ENCODE results near the gene UCP2.
A peak's percentile ranks its signal among the peaks of the same experiment; 100 is the strongest.

UCP2 gene, protein sequence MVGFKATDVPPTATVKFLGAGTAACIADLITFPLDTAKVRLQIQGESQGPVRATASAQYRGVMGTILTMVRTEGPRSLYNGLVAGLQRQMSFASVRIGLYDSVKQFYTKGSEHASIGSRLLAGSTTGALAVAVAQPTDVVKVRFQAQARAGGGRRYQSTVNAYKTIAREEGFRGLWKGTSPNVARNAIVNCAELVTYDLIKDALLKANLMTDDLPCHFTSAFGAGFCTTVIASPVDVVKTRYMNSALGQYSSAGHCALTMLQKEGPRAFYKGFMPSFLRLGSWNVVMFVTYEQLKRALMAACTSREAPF
- long read RNA-seq, donor 1, transcript UCP2-201 (8 exons, 2,113 nt) = major isoform, 11 of 12 reads
- long read RNA-seq, donor 1, partial matches to known transcripts = 0 of 12 reads
- long read RNA-seq, donor 1, other reads (novel, unspliced or antisense) = 0 of 12 reads
- long read RNA-seq, donor 2, transcript UCP2-201 (8 exons, 2,113 nt) = major isoform, 6 of 12 reads
- long read RNA-seq, donor 2, partial matches to known transcripts = 6 of 12 reads
- long read RNA-seq, donor 2, other reads (novel, unspliced or antisense) = 0 of 12 reads
- long read RNA-seq, donor 3, transcript UCP2-201 (8 exons, 2,113 nt) = major isoform, 12 of 25 reads
- long read RNA-seq, donor 3, partial matches to known transcripts = 12 of 25 reads
- long read RNA-seq, donor 3, other reads (novel, unspliced or antisense) = 0 of 25 reads
- long read RNA-seq, donor 4, transcript UCP2-201 (8 exons, 2,113 nt) = major isoform, 14 of 15 reads
- long read RNA-seq, donor 4, partial matches to known transcripts = 0 of 15 reads
- long read RNA-seq, donor 4, other reads (novel, unspliced or antisense) = 0 of 15 reads
- long read RNA-seq, donor 5, transcript UCP2-201 (8 exons, 2,113 nt) = major isoform, 13 of 25 reads
- long read RNA-seq, donor 5, partial matches to known transcripts = 11 of 25 reads
- long read RNA-seq, donor 5, other reads (novel, unspliced or antisense) = 0 of 25 reads
- long read RNA-seq, donor 6, transcript UCP2-201 (8 exons, 2,113 nt) = major isoform, 15 of 16 reads
- long read RNA-seq, donor 6, partial matches to known transcripts = 0 of 16 reads
- long read RNA-seq, donor 6, other reads (novel, unspliced or antisense) = 0 of 16 reads
- long read RNA-seq, donor 7, transcript UCP2-201 (8 exons, 2,113 nt) = major isoform, 15 of 20 reads
- long read RNA-seq, donor 7, partial matches to known transcripts = 0 of 20 reads
- long read RNA-seq, donor 7, other reads (novel, unspliced or antisense) = 0 of 20 reads
- long read RNA-seq, donor 8, transcript UCP2-201 (8 exons, 2,113 nt) = major isoform, 14 of 15 reads
- long read RNA-seq, donor 8, partial matches to known transcripts = 0 of 15 reads
- long read RNA-seq, donor 8, other reads (novel, unspliced or antisense) = 0 of 15 reads

DNA sequence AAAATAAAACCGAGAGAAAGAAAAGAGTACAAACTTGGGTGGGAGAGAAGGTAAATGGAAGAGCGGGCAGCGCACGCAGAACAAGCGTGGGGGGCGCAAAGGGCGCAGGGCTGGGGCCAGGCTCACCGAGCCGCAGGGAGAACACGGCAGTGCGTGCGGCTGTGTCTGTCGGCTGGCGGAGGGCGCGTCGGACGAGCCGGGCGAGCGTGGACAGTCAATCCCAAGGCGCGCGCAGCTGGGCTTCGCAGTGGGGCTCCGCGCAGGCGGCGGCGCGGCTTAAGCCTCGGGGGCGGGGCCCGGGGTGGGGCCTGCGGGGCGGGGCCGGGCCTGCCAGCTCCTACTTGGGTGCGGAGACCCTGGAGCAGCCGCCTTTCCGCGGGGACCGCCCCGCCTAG lies at the start of gene UCP2:
TSS of gene UCP2 (minus strand) at position 249 of the 395 bp plus-strand sequence. CDS start 4,465 bp downstream, outside the sequence.
- peak; percentile 84 for DNase-seq

DNA sequence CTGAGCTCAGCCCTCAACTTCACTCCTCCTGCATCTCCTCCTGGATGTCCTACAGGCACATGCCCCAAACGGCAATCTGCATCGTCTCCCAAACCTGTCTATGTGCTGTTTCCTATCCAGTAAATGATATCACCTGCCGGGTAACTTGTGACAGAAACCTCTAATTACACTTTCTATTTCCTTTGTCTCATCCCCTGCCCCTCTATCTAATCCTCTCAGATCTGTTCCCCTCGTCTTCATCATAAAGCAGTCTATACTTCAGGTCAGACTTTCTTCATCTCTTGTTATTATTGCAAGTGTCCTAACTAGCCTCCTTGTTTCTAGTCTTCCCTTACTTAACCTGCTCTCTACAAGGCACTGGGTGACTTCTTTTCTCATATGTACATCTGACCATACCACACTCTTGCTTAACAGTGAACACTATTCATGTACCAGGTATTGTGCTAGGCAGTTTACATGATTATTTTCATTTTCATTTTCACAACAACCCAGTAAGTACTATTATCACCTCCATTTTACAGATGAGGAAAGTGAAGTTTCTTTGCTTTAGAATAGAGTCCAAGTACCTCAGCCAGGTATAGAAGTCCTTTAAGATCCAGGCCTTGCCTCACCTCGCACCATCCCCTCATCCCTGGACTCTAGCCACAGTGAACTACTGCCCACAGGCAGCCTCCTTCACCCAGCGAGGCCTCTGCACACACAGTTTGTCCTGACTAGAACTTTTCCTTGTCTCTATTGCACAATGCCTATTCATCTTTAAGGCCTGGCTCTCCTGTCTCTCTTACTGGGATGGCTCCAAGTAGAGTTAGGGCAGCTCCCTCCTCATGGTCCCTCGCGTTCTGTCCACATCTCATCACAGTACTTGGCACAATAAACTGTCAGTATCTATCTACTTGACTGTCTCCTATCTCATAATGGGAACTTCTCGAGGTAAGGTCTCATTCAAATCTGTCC lies 48.4 kb upstream of the UCP2 start:
- no peak for DNase-seq

DNA sequence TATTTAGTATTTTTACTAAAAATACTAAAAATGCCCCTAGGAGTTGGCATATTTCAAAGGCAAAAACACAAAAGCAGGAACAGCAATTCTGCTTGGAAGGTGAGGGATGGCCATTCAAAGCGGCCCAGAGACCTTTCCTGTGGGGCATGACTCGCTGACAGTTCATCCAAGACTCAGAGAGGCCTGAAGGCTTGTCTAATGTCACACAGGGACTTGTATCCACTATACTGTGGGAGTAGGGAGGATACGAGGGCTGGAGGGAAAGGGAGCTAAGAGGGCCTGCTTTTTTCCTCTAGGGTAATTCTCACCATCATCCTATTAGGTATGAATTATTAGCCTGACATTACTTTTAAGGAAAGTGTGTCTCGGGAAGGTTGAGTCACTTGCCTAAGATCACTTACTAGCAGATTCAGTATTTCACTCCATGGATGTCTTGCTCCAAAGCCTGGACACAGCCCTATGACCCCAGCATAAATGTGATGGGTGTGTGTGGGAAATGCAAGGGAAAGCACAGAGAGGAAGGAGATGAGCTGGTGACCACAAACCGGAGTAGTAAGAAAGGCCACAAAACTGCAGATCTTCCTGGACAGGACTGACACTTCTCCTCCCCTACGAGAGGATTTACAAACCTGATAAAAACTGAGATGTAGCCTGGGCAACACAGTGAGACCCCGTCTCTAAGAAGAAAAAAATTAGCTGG lies 43.0 kb upstream of the UCP2 start:
- no peak for DNase-seq

DNA sequence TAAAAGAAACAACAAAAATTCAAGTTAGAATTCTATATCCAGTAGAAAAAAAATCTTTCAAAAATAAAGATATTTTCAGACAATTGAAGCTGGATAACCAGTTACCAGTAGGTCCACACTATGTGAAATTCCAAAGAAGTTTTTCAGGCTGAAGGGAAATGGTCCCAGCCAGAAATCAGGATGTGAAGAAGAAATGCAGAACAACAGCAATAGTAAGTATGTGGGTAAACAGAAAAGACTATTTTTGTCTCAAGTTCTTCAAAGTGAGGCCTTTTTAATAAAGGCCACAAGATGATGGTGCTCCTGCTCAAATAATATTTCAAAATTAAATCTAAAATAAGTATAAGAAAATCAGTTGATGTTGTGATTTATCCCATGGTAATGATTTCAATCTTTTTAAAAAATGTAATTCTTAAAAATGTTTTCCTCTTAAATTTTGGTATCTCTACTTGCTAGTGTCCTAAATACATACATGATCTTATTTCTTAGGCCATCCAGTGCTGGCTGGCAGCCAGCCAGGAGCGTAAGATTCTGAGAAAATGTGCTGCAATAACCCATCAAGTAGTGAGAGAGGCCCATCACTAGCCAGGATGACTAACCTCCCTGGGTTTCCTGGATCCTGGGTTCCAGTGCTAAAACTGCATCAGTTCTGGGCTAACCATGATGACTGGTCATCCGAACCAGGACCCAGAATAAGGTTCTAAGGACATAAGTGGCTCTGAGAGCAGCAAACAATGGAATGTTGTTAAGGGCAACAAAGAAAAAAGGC lies 41.8 kb upstream of the UCP2 start:
- no peak for DNase-seq

DNA sequence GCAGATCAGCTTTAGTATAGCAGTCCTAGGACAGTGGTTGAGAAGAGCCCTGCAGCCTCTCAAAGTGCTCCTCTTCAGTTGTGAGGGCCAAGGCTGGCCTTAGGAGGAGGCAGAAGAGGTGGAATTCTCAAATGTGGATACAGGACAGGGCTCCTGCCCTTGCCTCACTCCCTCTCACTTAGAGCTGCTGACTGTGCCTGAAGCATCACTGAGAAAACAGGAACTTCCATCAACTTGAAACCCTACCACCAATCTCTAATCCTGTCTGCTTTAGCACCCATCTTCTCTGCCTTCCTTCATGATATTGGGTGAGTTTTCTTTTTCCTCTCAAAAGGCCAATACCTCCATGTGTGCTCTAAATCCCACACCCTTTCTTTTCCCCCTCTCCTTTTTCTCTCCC lies 40.6 kb upstream of the UCP2 start:
- no peak for DNase-seq

DNA sequence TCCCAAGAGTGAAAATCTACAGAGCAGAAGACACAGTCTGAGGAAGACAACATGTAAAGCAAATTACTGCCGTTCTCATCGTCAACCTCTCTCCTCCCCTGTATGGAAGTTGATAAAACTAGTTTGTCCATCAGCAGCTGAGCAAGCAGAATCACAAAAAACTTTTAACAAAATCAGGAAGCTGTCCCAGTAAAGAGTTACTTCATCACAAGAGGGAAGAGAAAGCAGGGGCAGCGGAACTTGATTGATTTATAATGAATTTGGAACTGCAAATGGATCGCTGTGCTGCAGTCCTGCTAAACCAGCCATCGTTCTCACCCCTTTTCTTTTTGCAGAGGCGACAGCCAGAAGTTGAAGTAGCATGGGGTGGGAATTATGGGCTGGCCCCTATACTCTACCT lies 39.9 kb upstream of the UCP2 start:
- no peak for DNase-seq

DNA sequence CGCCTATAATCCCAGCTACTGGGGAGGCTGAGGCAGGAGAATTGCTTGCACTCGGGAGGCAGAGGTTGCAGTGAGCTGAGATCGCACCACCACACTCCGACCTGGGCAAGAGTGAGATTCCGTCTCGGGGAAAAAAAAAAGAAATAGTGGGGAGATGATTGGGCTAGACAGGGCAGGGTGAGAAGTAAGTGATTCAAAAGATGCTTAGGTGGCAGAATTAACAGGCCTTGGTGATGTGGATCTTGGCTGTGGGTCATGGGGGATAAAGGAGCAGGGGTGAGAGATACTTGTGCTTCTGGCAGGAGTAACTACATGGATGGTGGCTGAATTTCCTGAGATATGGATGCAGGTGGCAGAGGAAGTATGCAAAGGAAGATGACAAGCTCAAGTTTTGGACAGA lies 39.4 kb upstream of the UCP2 start:
- no peak for DNase-seq

DNA sequence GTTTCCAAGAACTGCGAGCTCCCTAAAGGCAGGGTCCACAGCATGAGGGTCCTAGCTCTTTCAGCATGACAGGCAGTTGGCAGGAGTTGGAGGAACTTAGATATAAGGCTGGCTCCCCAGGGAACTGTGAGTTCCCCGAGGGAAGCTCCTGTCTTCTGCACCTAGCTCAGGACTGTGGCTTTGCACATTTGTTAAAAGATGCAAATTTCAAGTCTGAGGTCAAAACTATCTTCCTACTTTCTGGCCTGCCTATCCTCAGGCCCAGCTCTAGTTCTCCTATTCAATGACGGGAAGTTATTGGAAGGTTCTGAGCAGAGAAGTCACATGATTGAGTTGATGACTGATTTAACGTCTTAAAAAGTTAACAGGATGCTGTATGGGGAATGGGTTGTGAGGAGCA lies 37.9 kb upstream of the UCP2 start:
- no peak for DNase-seq

DNA sequence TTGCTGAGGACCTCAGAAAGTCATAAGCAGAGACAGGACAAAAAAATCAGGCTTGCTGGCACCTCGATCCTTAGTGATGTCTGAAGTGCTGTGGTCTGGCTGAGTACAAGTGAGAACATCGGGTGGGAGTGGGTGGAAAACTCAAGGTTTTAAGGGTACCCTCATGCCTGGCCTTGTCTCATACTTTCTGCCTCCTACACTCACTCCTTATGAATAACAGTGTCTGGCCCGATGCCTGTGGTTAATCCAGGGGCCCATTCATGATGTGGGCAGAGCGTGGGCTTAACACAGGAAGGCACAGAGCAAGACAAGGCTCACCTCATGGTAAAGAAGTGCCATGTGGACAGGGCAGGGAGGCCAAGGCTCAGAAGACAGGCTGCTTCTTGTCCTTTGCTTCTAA lies 37.2 kb upstream of the UCP2 start:
- no peak for DNase-seq

DNA sequence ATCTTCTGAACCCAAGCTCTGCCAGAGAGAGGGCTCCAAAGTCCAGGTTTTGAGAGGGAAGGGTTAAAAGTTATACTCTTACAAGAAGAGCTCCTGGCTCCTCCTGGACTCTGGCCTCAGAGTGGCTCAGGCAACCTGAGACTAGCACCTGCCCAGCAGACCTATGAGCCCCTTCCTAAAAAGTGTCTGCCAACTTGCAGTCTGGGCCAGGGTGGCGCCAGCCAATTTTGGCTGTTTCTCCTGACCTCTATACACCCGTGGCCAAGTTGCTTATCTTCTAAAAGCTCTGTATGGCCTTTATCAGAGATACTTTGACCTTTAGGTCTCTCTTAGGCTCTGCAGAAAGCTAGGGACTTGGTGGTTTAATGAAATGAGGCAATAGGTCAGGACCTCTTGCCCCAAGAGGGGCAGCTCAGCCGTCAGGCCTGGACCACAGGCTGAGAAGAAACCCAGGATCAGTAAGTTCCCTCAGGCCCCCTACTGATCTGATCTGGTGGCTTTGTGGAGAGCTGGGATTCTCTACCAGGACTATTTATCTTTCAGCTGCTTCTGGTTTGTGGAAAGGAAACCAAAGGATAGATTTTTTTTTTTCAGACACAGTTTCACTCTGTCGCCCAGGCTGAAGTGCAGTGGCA lies 36.6 kb upstream of the UCP2 start:
- no peak for DNase-seq

DNA sequence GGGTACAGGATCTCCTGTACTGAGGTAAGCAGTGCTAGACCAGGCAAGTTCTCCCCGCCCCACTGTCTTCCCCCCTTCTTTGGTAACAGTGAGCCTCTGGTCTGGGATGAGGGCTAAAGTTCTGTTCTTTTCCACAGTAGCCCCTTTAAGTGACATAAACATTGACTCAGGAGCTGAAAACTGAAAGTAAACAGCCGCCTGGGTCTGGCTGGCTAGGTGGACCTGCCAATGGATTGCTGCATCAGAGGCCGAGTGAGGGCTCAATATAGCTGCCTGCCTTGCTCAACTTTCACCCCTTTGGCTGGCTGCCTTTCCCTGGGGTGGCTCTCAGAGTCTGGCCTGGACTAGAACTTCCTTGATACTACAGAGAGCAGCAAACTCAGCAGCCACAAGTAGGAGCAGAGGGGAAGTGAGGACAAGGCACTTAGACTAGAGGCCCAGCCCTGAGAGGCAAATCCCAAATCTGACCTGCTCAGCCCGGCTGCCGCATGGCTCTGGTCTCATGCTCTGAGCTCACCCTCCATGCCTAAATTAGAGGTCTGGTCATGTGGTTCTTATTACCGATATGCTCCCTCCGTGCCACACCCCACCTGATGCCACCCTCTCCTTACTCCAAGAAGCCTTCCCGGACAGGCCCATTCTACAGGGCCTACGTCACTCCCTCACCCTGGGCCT lies 35.8 kb upstream of the UCP2 start:
- DNase-seq = no peak

DNA sequence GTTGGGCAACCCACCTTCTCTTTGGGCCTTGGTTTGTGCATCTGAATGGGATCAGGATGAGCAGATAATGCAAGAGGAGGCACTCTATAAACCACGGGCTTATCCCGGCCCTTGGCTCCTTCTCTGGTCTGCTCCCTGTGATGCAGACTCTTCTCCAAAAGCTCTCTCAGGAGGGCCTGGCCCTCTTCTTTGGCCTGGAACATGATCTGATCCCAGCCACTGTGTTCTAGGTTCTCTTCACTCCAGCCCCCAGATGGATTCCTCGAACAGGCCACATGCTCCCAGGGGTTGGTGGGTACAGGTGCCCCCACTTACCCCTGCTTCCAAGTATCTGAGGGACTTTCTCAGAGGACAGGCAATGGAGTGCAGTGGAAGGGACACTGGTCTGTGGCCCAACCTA lies 35.0 kb upstream of the UCP2 start:
- no peak for DNase-seq

DNA sequence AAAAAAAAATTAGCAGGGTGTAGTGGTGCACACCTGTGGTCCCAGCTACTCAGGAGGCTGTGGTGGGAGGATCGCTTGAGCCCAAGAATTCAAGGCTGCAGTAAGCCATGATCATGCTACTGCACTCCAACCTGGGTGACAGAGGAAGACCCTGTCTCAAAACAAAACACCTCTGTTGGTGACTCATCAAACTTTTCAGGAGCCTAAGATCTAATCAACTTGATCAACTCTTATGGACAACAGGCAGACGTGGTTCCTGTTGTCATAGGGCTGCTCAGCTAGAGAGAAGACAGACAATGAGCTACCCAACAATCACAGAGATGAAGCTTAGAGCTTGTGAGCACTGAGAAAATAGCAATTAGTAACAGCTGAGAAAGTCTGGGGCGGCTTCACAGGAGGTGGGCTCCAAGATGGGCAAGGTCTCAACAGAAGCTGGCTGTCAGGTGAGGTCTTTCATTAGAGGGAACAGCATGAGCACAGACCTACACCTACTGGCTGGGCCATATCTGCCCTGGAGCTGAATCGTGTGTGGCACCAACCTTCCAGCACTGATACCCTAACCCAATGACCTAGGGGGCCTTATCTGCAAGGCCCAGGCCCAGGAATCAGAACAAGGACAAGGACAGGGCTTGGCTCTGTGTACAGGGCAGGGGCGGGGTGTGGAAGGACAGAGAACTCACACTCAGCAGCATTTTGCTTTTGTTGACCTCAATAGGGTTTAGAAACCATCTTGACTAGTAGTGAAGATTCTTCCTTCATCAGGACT lies 33.5 kb upstream of the UCP2 start:
- DNase-seq = no peak

DNA sequence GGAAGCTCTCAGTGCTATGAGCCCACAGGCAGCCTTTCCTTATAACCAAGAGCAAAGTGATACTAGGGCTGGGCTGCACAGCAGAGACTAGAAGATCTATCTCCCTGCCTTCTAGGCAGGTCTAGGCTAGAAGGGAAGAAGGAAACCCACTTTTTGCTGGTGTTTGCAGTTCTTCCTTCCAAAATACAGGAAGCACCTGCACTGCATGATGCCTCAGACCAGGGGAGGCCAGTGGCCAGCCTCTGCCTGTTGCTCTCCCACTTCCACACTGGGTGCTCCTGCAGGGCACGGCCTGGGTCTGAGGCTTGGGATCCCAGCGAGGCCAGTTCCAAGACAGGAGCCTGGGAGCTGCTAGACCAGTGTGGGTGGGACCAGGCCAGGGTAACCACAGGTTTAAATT lies 32.2 kb upstream of the UCP2 start:
- no peak for DNase-seq

DNA sequence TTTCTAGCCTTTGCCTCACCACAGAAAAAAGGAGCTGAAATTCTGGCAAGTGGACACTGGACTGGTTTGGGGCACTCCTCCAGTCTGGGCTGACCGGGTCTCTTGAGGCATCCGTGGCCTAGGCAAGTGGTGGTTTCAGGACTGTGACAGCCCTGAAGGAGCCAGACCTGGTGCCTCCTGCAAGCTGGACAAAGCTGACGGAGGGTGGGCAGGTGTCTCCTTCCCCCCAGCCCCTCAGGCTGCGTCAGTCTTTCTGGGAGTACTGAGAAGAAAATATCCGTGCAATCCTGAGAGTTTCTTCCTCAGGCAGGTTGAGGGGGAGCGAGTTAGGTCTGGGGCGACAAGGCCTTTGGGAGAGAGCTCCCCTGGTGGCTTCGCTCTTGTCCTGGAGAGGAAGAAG lies 30.5 kb upstream of the UCP2 start:
- DNase-seq = no peak

DNA sequence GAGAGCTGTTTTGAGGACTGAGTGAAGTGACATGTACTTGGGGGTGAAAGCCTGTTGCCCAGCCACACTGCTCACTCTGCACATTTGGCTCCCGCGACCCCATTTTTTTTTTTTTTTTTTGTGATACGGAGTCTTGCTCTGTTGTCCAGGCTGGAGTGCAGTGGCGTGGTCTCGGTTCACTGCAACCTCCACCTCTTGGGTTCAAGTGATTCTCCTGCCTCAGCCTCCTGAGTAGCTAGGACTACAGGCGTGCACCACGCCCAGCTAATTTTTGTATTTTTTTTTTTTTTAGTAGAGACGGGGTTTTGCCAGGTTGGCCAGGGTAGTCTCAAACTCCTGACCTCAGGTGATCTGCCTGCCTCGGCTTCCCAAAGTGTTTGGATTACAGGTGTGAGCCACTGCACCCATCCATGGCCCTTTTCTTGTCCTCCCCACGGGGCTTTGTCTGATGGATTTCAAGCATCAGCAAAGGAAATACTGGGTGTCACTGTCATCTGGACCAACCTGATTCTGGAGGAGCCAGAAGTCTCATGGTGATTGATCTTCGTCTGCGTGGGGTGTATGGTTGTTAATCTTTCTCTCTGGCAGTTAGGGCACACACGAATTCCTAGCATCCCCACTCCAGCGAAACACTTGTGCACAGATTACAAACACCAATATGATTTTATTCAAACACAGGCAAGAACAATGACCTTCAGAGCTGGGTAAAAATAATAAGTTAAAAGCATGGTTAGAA lies 29.6 kb upstream of the UCP2 start:
- no peak for DNase-seq

Measured in right kidney (tissue), 9 donors.